ENCODE measurements around the gene TENT4A.

TENT4A gene

GRCh38 chr5:6775571-6775970 is 62.3 kb downstream of the TENT4A start:
- no peak for DNase-seq

GRCh38 chr5:6780802-6781391 is 67.7 kb downstream of the TENT4A start:
- no peak for DNase-seq

- no peak for DNase-seq
Observed at GRCh38 chr5:6781716-6782115, 68.5 kb downstream of the TENT4A start.

- no peak for DNase-seq
Observed at GRCh38 chr5:6783787-6784186, 70.6 kb downstream of the TENT4A start.

GRCh38 chr5:6784481-6784880 is 71.2 kb downstream of the TENT4A start:
- no peak for DNase-seq

- DNase-seq, result no peak
Observed at GRCh38 chr5:6785161-6785860, 72.1 kb downstream of the TENT4A start.

GRCh38 chr5:6785861-6786180 is 72.6 kb downstream of the TENT4A start:
- DNase-seq, result no peak

GRCh38 chr5:6786786-6787495 is 73.7 kb downstream of the TENT4A start:
- DNase-seq, result no peak

GRCh38 chr5:6787941-6788340 is 74.7 kb downstream of the TENT4A start:
- DNase-seq, result no peak

GRCh38 chr5:6788439-6788838 is 75.2 kb downstream of the TENT4A start:
- no peak for DNase-seq

- DNase-seq, result no peak
Observed at GRCh38 chr5:6788956-6789649, 75.9 kb downstream of the TENT4A start.

- no peak for DNase-seq
Observed at GRCh38 chr5:6790346-6790865, 77.2 kb downstream of the TENT4A start.

GRCh38 chr5:6791031-6791430 is 77.8 kb downstream of the TENT4A start:
- DNase-seq, result no peak

GRCh38 chr5:6792376-6792775 is 79.1 kb downstream of the TENT4A start:
- DNase-seq, result no peak

- DNase-seq, result no peak
Observed at GRCh38 chr5:6792911-6793471, 79.8 kb downstream of the TENT4A start.

- no peak for DNase-seq
Observed at GRCh38 chr5:6801236-6801635, 88.0 kb downstream of the TENT4A start.

GRCh38 chr5:6803981-6804550 is 90.8 kb downstream of the TENT4A start:
- DNase-seq, result no peak

GRCh38 chr5:6804766-6805501 is 91.7 kb downstream of the TENT4A start:
- no peak for DNase-seq

GRCh38 chr5:6805841-6806240 is 92.6 kb downstream of the TENT4A start:
- DNase-seq, result no peak

Data from midbrain (tissue), 1 donor.